Measurements from ENCODE around the gene KCNK16.

The KCNK16 gene

GRCh38 chr6:39273406-39273821, 49.1 kb downstream of the KCNK16 start:
- DNase-seq: no peak

- no peak for DNase-seq
Measured at GRCh38 chr6:39269961-39270360, 52.5 kb downstream of the KCNK16 start.

- DNase-seq: no peak
Measured at GRCh38 chr6:39268721-39269120, 53.8 kb downstream of the KCNK16 start.

GRCh38 chr6:39268171-39268570, 54.3 kb downstream of the KCNK16 start:
- DNase-seq: no peak

DNA sequence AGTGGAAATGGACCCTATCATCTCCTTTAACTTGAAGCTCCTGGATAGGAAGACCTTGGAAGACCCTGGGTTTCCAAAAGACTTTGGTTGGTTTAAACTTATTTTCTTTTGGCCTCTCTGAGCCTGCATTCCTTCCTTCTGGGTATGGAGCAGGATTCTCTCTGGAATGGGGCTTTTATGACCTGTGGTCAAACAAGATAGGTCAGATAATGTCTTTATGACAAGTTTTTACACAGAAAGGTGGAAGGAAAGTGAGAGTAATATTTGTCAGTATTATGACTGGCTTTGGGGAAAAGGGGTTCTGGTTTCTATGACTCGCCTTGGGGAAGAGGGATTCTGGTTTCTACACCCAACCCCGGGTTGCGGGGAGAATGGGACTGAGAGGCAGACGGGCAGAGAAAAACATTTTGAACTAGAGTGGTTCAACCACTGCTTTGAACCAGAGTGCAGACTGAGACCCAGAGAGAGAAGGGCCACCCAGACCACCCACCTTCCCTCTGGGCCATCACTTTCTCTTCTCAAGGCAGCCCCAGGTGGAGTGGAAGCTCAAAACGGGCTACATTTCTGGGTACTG, 55.6 kb downstream of the KCNK16 start:
- DNase-seq: no peak

GRCh38 chr6:39266375-39266774, 56.1 kb downstream of the KCNK16 start:
- DNase-seq: peak; percentile 18

Measured in NCI-H1105 treated with DMSO at 0.1 percent for 48 hours (cell line).